Gastrocnemius medialis (tissue), 4 donors: Measurements from ENCODE around the gene HSPB7. TPM values are rescaled to one million over a fixed set of nuclear protein-coding genes. Genes with fewer than 3 reads are reported as not detected.
A peak's percentile ranks its signal among the peaks of the same experiment; 100 is the strongest.
"Not testable (repeated sequence)": the region's sequence is repeated elsewhere in the genome, so short reads cannot be mapped to it uniquely, and the experiment has no call there.

Experiments
- ATAC-seq, 2 donors: fragments of 150-250 bp; one replicate each; pipeline ENCODE4 v1.9.1; 2016
- DNase-seq, 2 donors: peaks; one replicate each; pipeline ENCODE4 v3.0.0-alpha.2; 2019
- H3K27ac ChIP-seq, 4 donors: fragments of 200-600 bp; sonication (generic); 1 replicate in 1 of 4; 2 replicates in 3 of 4; pipeline ENCODE4 v1.5.1; 2016 to 2018; ENCODE audit warnings: mild to moderate bottlenecking in 2 of 4, moderate library complexity in 1 of 4
- H3K27me3 ChIP-seq, 3 donors: fragments of 200-600 bp; sonication (generic) in 2 of 3; 1 replicate in 1 of 3; 2 replicates in 2 of 3; pipeline versions ENCODE4 v1.5.1 to v1.6.0; 2016 to 2019; ENCODE audit warnings: mild to moderate bottlenecking in 1 of 3, moderate library complexity in 1 of 3
- H3K36me3 ChIP-seq, 2 donors: fragments of 200-600 bp; sonication (generic) in 1 of 2; one replicate each; pipeline ENCODE4 v1.5.1; 2017 to 2018
- H3K4me1 ChIP-seq, 2 donors: fragments of 200-600 bp; sonication (generic) in 1 of 2; one replicate each; pipeline ENCODE4 v1.5.1; 2016 to 2017; ENCODE audit warnings: mild to moderate bottlenecking in 2 of 2
- H3K4me3 ChIP-seq, 4 donors: fragments of 200-600 bp; sonication (generic) in 3 of 4; 1 replicate in 1 of 4; 2 replicates in 3 of 4; pipeline ENCODE4 v1.5.1; 2016 to 2019; ENCODE audit warnings: mild to moderate bottlenecking in 2 of 4
- H3K9me3 ChIP-seq, 3 donors: fragments of 200-600 bp; sonication (generic) in 2 of 3; 1 replicate in 1 of 3; 2 replicates in 2 of 3; pipeline ENCODE4 v1.5.1; 2016 to 2019
- CTCF ChIP-seq, 5 experiments: fragments of 450-650 bp in 3 of 5; fragments of 200-600 bp in 2 of 5; sonication (generic) in 2 of 5; IDR thresholded peaks in 4 of 5; conservative IDR thresholded peaks in 1 of 5; 1 replicate in 4 of 5; 2 replicates in 1 of 5; pipeline ENCODE4 v1.5.1; 2016 to 2019; ENCODE audit warnings: antibody characterized with exemption in 5 of 5, mild to moderate bottlenecking in 3 of 5, moderate library complexity in 3 of 5
- POLR2A ChIP-seq, 2 donors: fragments of 450-650 bp; IDR thresholded peaks; one replicate each; pipeline ENCODE4 v1.6.1; 2017; ENCODE audit warnings: antibody characterized with exemption in 2 of 2, mild to moderate bottlenecking in 2 of 2, moderate library complexity in 2 of 2
- in situ Hi-C, 4 donors: fragments of 200-750 bp; cut with MboI; loops; one replicate each; pipeline versions ENCODE4 v1.15.0 to v1.8.0; 2017; ENCODE audit warnings: low sequenced_read_pairs in 4 of 4
- intact Hi-C: fragments of 100-400 bp; cut with DNase I; formaldehyde crosslinking; loops from one replicate; pipeline ENCODE4 v1.15.1; 2023; ENCODE audit warnings: low total_unique reads
- total RNA-seq, 4 donors: library from RNA; depleted of rRNA; stranded (reverse); fragments of >200 nt; gene quantifications; one replicate each; pipeline versions ENCODE4 v1.1.0 to v1.2.3, GENCODE V29; 2016

HSPB7 gene
- total RNA-seq, 4 donors from 2014 or later: 355 to 1,466 (median 716) TPM

GRCh38 chr1:15988856-15989736 is 28.7 kb downstream of the HSPB7 start:
- no peak for ATAC-seq
- Histone ChIP-seq H3K27me3 (no peaks in the 10 kb centered on the region), H3K27ac (no peak overlapping the region), H3K36me3 (no peaks in the 10 kb centered on the region), H3K4me1 (no peaks in the 10 kb centered on the region), H3K4me3 (no peak overlapping the region), H3K9me3 (no peaks in the 10 kb centered on the region)
- no peak for DNase-seq
- intact Hi-C loops: no loop called here
- in situ Hi-C loops: loop anchor here in 2 of 4 donors (10.0 to 25.0 kb wide), 2 partner anchors 174 to 177 kb away; partner anchors contain the start of gene UQCRHL (in 1 of the 2)
- TF ChIP-seq POLR2A (IDR thresholded peaks at IDR 0.05) (no peak), CTCF (IDR thresholded peaks at IDR 0.05 in 4 of 5, conservative IDR thresholded peaks at IDR 0.05 in 1 of 5) (no peak)

- Histone ChIP-seq H3K36me3 (no peaks in the 10 kb centered on the region), H3K9me3 (no peaks in the 10 kb centered on the region), H3K27me3 (no peaks in the 10 kb centered on the region), H3K4me1 (no peaks in the 10 kb centered on the region), H3K4me3 (no peak overlapping the region), H3K27ac (no peak overlapping the region)
- DNase-seq (no peak), ATAC-seq (no peak)
- in situ Hi-C loops: loop anchor here in 2 of 4 donors (10.0 to 25.0 kb wide), 2 partner anchors 171 to 173 kb away; partner anchors contain the start of gene UQCRHL (in 1 of the 2)
- intact Hi-C loops: no loop called here
- no peak for TF ChIP-seq CTCF (IDR thresholded peaks at IDR 0.05 in 4 of 5, conservative IDR thresholded peaks at IDR 0.05 in 1 of 5)
- no peak for TF ChIP-seq POLR2A (IDR thresholded peaks at IDR 0.05)
Measured at GRCh38 chr1:15985611-15986297, 32.1 kb downstream of the HSPB7 start.

GRCh38 chr1:15983275-15983674 is 34.6 kb downstream of the HSPB7 start:
- no peaks in the 10 kb centered on the region for H3K36me3 ChIP-seq
- H3K27me3 ChIP-seq: no peaks in the 10 kb centered on the region
- peak overlapping the region in 1 of 4 donors; percentile 18 for H3K27ac ChIP-seq
- intact Hi-C loops (no loop called here), in situ Hi-C loops (loop anchor here in 2 of 4 donors (10.0 to 25.0 kb wide), 2 partner anchors 168 to 171 kb away; partner anchors contain the start of gene UQCRHL (in 1 of the 2))
- DNase-seq (no peak), ATAC-seq (no peak)
- TF ChIP-seq CTCF (IDR thresholded peaks at IDR 0.05 in 4 of 5, conservative IDR thresholded peaks at IDR 0.05 in 1 of 5): no peak
- TF ChIP-seq POLR2A (IDR thresholded peaks at IDR 0.05): no peak
- H3K4me3 ChIP-seq: no peak overlapping the region
- no peaks in the 10 kb centered on the region for H3K4me1 ChIP-seq
- no peaks in the 10 kb centered on the region for H3K9me3 ChIP-seq

GRCh38 chr1:15981679-15982078 is 36.2 kb downstream of the HSPB7 start:
- DNase-seq (no peak), ATAC-seq (no peak)
- intact Hi-C loops: no loop called here
- in situ Hi-C loops: loop anchor here in 2 of 4 donors (10.0 to 25.0 kb wide), 2 partner anchors 167 to 169 kb away; partner anchors contain the start of gene UQCRHL (in 1 of the 2)
- TF ChIP-seq CTCF (IDR thresholded peaks at IDR 0.05 in 4 of 5, conservative IDR thresholded peaks at IDR 0.05 in 1 of 5) (no peak), POLR2A (IDR thresholded peaks at IDR 0.05) (no peak)
- no peaks in the 10 kb centered on the region for H3K36me3 ChIP-seq
- H3K4me3 ChIP-seq: no peak overlapping the region
- no peaks in the 10 kb centered on the region for H3K27me3 ChIP-seq
- no peaks in the 10 kb centered on the region for H3K9me3 ChIP-seq
- no peaks in the 10 kb centered on the region for H3K4me1 ChIP-seq
- no peak overlapping the region for H3K27ac ChIP-seq

GRCh38 chr1:15977947-15978346 is 39.9 kb downstream of the HSPB7 start:
- intact Hi-C loops: loop anchor here (5.0 kb wide), 2 partner anchors 161 to 186 kb away; no protein-coding TSS in a partner anchor
- not testable (repeated sequence) for H3K36me3 ChIP-seq, H3K9me3 ChIP-seq, DNase-seq, H3K27me3 ChIP-seq, ATAC-seq, H3K27ac ChIP-seq, H3K4me3 ChIP-seq
- H3K4me1 ChIP-seq: peaks cover 8 to 17% of the 10 kb centered on the region in 2 donors
- in situ Hi-C loops: loop anchor here in 1 of 4 donors (25.0 kb wide), 1 partner anchor 166 kb away; the partner anchor contains the start of gene UQCRHL
